ENCODE measurements around the gene CAV1.

Gene CAV1

GRCh38 chr7:116528008-116528789 lies 3.4 kb downstream of the CAV1 start:
- in situ Hi-C loops (cut with HindIII; ENCODE audit: low sequenced_read_pairs) = no loop called here
- TF ChIP-seq CTCF (IDR thresholded peaks at IDR 0.05; ENCODE audit: low read depth, low read length) = no peak
- peak overlapping the region; percentile 89 for H3K4me3 ChIP-seq (ENCODE audit: low read depth, low read length)
- peak; percentile 95 for DNase-seq (ENCODE audit: low read depth, low spot score)

GRCh38 chr7:116529250-116529649 lies 4.4 kb downstream of the CAV1 start:
- in situ Hi-C loops (cut with HindIII; ENCODE audit: low sequenced_read_pairs) = no loop called here
- H3K4me3 ChIP-seq (ENCODE audit: low read depth, low read length) = peak overlapping the region; percentile 14
- TF ChIP-seq CTCF (IDR thresholded peaks at IDR 0.05; ENCODE audit: low read depth, low read length) = no peak
- no peak for DNase-seq (ENCODE audit: low read depth, low spot score)

- no peak for DNase-seq (ENCODE audit: low read depth, low spot score)
- H3K4me3 ChIP-seq (ENCODE audit: low read depth, low read length) = peak overlapping the region; percentile 11
- TF ChIP-seq CTCF (IDR thresholded peaks at IDR 0.05; ENCODE audit: low read depth, low read length) = no peak
- in situ Hi-C loops (cut with HindIII; ENCODE audit: low sequenced_read_pairs) = no loop called here
Observed at GRCh38 chr7:116530107-116530820, 5.4 kb downstream of the CAV1 start.

- no peak for DNase-seq (ENCODE audit: low read depth, low spot score)
- H3K4me3 ChIP-seq (ENCODE audit: low read depth, low read length) = no peak overlapping the region
- in situ Hi-C loops (cut with HindIII; ENCODE audit: low sequenced_read_pairs) = no loop called here
- no peak for TF ChIP-seq CTCF (IDR thresholded peaks at IDR 0.05; ENCODE audit: low read depth, low read length)
Observed at GRCh38 chr7:116532102-116532688, 7.4 kb downstream of the CAV1 start.

GRCh38 chr7:116534790-116535189 lies 10.0 kb downstream of the CAV1 start:
- in situ Hi-C loops (cut with HindIII; ENCODE audit: low sequenced_read_pairs) = no loop called here
- H3K4me3 ChIP-seq (ENCODE audit: low read depth, low read length) = no peak overlapping the region
- no peak for TF ChIP-seq CTCF (IDR thresholded peaks at IDR 0.05; ENCODE audit: low read depth, low read length)
- DNase-seq (ENCODE audit: low read depth, low spot score) = no peak

GRCh38 chr7:116535416-116535815 lies 10.6 kb downstream of the CAV1 start:
- TF ChIP-seq CTCF (IDR thresholded peaks at IDR 0.05; ENCODE audit: low read depth, low read length) = no peak
- no peak overlapping the region for H3K4me3 ChIP-seq (ENCODE audit: low read depth, low read length)
- DNase-seq (ENCODE audit: low read depth, low spot score) = no peak
- in situ Hi-C loops (cut with HindIII; ENCODE audit: low sequenced_read_pairs) = no loop called here

All from astrocyte of the spinal cord (primary cell).